GM15510 (cell line): Measurements from ENCODE around the gene MYPN.

Source experiments
- POLR2A ChIP-seq: IDR thresholded peaks from 3 replicates; pipeline ENCODE4 v1.6.1; 2011; ENCODE audit warnings: borderline replicate concordance; ENCODE audit not compliant: insufficient read length; ENCODE audit errors: extremely low read depth

The MYPN gene

GRCh38 chr10:68212721-68213352 lies 103.5 kb downstream of the MYPN start:
- TF ChIP-seq POLR2A: no peak

- TF ChIP-seq POLR2A: no peak
Observed at GRCh38 chr10:68218786-68219185, 109.5 kb downstream of the MYPN start.

- TF ChIP-seq POLR2A: no peak
Observed at GRCh38 chr10:68221196-68221595, 111.9 kb downstream of the MYPN start.

GRCh38 chr10:68222391-68222790 lies 113.1 kb downstream of the MYPN start:
- TF ChIP-seq POLR2A: no peak

- TF ChIP-seq POLR2A: no peak
Observed at GRCh38 chr10:68223535-68224165, 114.4 kb downstream of the MYPN start.

- TF ChIP-seq POLR2A: no peak
Observed at GRCh38 chr10:68224810-68225209, 115.5 kb downstream of the MYPN start.

GRCh38 chr10:68230268-68230667 lies 121.0 kb downstream of the MYPN start:
- no peak for TF ChIP-seq POLR2A

- TF ChIP-seq POLR2A: no peak
Observed at GRCh38 chr10:68231106-68231816, 122.0 kb downstream of the MYPN start.

GRCh38 chr10:68231817-68232251 lies 122.5 kb downstream of the MYPN start, which contains the start of gene ATOH7:
Gene ATOH7, minus strand, starts transcription at chr10:68232113. Its CDS starts 436 bp downstream, at chr10:68231677.
- no peak for TF ChIP-seq POLR2A

- TF ChIP-seq POLR2A: no peak
Observed at GRCh38 chr10:68233046-68233445, 123.8 kb downstream of the MYPN start.

- TF ChIP-seq POLR2A: no peak
Observed at GRCh38 chr10:68235111-68235510, 125.8 kb downstream of the MYPN start.

- no peak for TF ChIP-seq POLR2A
Observed at GRCh38 chr10:68235581-68235980, 126.3 kb downstream of the MYPN start.

- no peak for TF ChIP-seq POLR2A
Observed at GRCh38 chr10:68237173-68237572, 127.9 kb downstream of the MYPN start.

- TF ChIP-seq POLR2A: no peak
Observed at GRCh38 chr10:68238371-68238770, 129.1 kb downstream of the MYPN start.

GRCh38 chr10:68239069-68239468 lies 129.8 kb downstream of the MYPN start:
- no peak for TF ChIP-seq POLR2A
